Astrocyte (in vitro differentiated cells and primary cell): ENCODE results near the gene TMEM37. TPM values are rescaled to one million over a fixed set of nuclear protein-coding genes. Genes with fewer than 3 reads are reported as not detected.

Experiments
- DNase-seq: peaks from one replicate; pipeline ENCODE4 v3.0.0-alpha.2; 2010; ENCODE audit warnings: low read depth
- FAIRE-seq: peaks from 2 replicates; lab custom pipeline; 2011; peaks lifted over from hg19 to GRCh38; lab: Jason Lieb, UNC
- H2AFZ ChIP-seq: 2 replicates; pipeline ENCODE4 v1.6.0; 2012; ENCODE audit warnings: low read depth, low read length, inconsistent platforms
- H3K27ac ChIP-seq: 2 replicates; pipeline ENCODE4 v1.5.1; 2011; ENCODE audit warnings: low read depth, low read length, inconsistent platforms
- H3K27me3 ChIP-seq: 2 replicates; pipeline ENCODE4 v1.6.0; 2011; ENCODE audit warnings: low read length, inconsistent platforms; ENCODE audit not compliant: insufficient read depth
- H3K36me3 ChIP-seq: 2 replicates; pipeline ENCODE4 v1.5.1; 2011; ENCODE audit warnings: low read length, inconsistent platforms; ENCODE audit not compliant: insufficient read depth
- H3K4me1 ChIP-seq: 2 replicates; pipeline ENCODE4 v1.5.1; 2011; ENCODE audit warnings: low read length, inconsistent platforms; ENCODE audit not compliant: insufficient read depth
- H3K4me2 ChIP-seq: 2 replicates; pipeline ENCODE4 v1.6.0; 2012; ENCODE audit warnings: low read length, inconsistent platforms
- H3K4me3 ChIP-seq: 2 replicates; pipeline ENCODE4 v1.5.1; 2011; ENCODE audit warnings: low read depth, mild to moderate bottlenecking, low read length, inconsistent platforms; ENCODE audit not compliant: insufficient read depth
- H3K79me2 ChIP-seq: 2 replicates; pipeline ENCODE4 v1.6.0; 2012; ENCODE audit warnings: mild to moderate bottlenecking, low read length, inconsistent platforms; ENCODE audit not compliant: insufficient read depth
- H3K9ac ChIP-seq: 2 replicates; pipeline ENCODE4 v1.6.0; 2012; ENCODE audit warnings: mild to moderate bottlenecking, low read length, inconsistent platforms
- H3K9me3 ChIP-seq: 2 replicates; pipeline ENCODE4 v1.5.1; 2012; ENCODE audit warnings: low read depth, mild to moderate bottlenecking, low read length, inconsistent platforms; ENCODE audit not compliant: insufficient read depth
- H4K20me1 ChIP-seq: 2 replicates; pipeline ENCODE4 v1.6.0; 2012; ENCODE audit warnings: low read length, inconsistent platforms; ENCODE audit not compliant: insufficient read depth
- H3K27ac Mint-ChIP-seq: one replicate; pipeline ENCODE4 v1.8.0; 2021; ENCODE audit warnings: mild to moderate bottlenecking, mixed read lengths; ENCODE audit not compliant: unreplicated experiment
- H3K27me3 Mint-ChIP-seq: one replicate; pipeline ENCODE4 v1.8.0; 2021; ENCODE audit warnings: low read depth, mixed read lengths; ENCODE audit not compliant: unreplicated experiment
- H3K36me3 Mint-ChIP-seq: one replicate; pipeline ENCODE4 v1.8.0; 2021; ENCODE audit warnings: low read depth, mixed read lengths; ENCODE audit not compliant: unreplicated experiment
- H3K4me1 Mint-ChIP-seq: one replicate; pipeline ENCODE4 v1.8.0; 2021; ENCODE audit warnings: low read depth, mixed read lengths; ENCODE audit not compliant: unreplicated experiment
- H3K4me3 Mint-ChIP-seq: one replicate; pipeline ENCODE4 v1.8.0; 2021; ENCODE audit warnings: mild to moderate bottlenecking, moderate library complexity, mixed read lengths; ENCODE audit not compliant: unreplicated experiment
- H3K9me3 Mint-ChIP-seq: one replicate; pipeline ENCODE4 v1.8.0; 2021; ENCODE audit warnings: mild to moderate bottlenecking, mixed read lengths; ENCODE audit not compliant: unreplicated experiment
- CTCF ChIP-seq: IDR thresholded peaks from 2 replicates; pipeline ENCODE4 v1.5.1; 2011; ENCODE audit warnings: low read depth, mild to moderate bottlenecking, inconsistent platforms, low read length, moderate library complexity; ENCODE audit not compliant: insufficient read depth
- EZH2 ChIP-seq: IDR thresholded peaks from 2 replicates; pipeline ENCODE4 v1.6.1; 2012; ENCODE audit warnings: mild to moderate bottlenecking, low read length, inconsistent platforms; ENCODE audit not compliant: insufficient read depth
- total RNA-seq: library from RNA; stranded (reverse); gene quantifications from 2 replicates; pipeline ENCODE4 v1.2.1, GENCODE V29; 2021

The TMEM37 gene
- total RNA-seq, 1 donor from 2014 or later: 1.6 TPM

- Mint-ChIP-seq H3K27me3 (peaks cover 40% of the 10 kb centered on the region), H3K36me3 (peaks cover 2% of the 10 kb centered on the region), H3K9me3 (peaks cover 3% of the 10 kb centered on the region), H3K27ac (no peak overlapping the region), H3K4me1 (no peaks in the 10 kb centered on the region), H3K4me3 (no peak overlapping the region)
- Histone ChIP-seq H3K79me2 (no peaks in the 10 kb centered on the region), H3K4me1 (no peaks in the 10 kb centered on the region), H3K27ac (no peak overlapping the region), H3K4me3 (no peak overlapping the region), H3K9ac (no peak overlapping the region), H3K36me3 (no peaks in the 10 kb centered on the region), H3K27me3 (peaks cover 2% of the 10 kb centered on the region), H2AFZ (no peak overlapping the region), H3K4me2 (no peak overlapping the region), H4K20me1 (no peaks in the 10 kb centered on the region), H3K9me3 (no peaks in the 10 kb centered on the region)
- TF ChIP-seq CTCF (no peak), EZH2 (no peak)
- DNase-seq: no peak
- no peak for FAIRE-seq
Measured at GRCh38 chr2:119441376-119442225, 9.9 kb downstream of the TMEM37 start.

- Mint-ChIP-seq H3K4me3 (no peak overlapping the region), H3K9me3 (peaks cover 3% of the 10 kb centered on the region), H3K27ac (no peak overlapping the region), H3K4me1 (no peaks in the 10 kb centered on the region), H3K27me3 (peaks cover 45% of the 10 kb centered on the region), H3K36me3 (peaks cover under 1% of the 10 kb centered on the region)
- no peaks in the 10 kb centered on the region for H4K20me1 ChIP-seq
- no peak overlapping the region for H3K27ac ChIP-seq
- H3K27me3 ChIP-seq: peaks cover 2% of the 10 kb centered on the region
- no peak overlapping the region for H3K4me3 ChIP-seq
- DNase-seq (no peak), FAIRE-seq (no peak)
- no peak overlapping the region for H2AFZ ChIP-seq
- H3K79me2 ChIP-seq: no peaks in the 10 kb centered on the region
- no peak overlapping the region for H3K9ac ChIP-seq
- no peaks in the 10 kb centered on the region for H3K36me3 ChIP-seq
- TF ChIP-seq EZH2: no peak
- no peak for TF ChIP-seq CTCF
- H3K9me3 ChIP-seq: no peaks in the 10 kb centered on the region
- no peak overlapping the region for H3K4me2 ChIP-seq
- H3K4me1 ChIP-seq: no peaks in the 10 kb centered on the region
Measured at GRCh38 chr2:119442226-119442619, 10.6 kb downstream of the TMEM37 start.

- no peak overlapping the region for H3K4me2 ChIP-seq
- Mint-ChIP-seq H3K9me3 (peaks cover 3% of the 10 kb centered on the region), H3K4me1 (no peaks in the 10 kb centered on the region), H3K36me3 (no peaks in the 10 kb centered on the region), H3K4me3 (no peak overlapping the region), H3K27me3 (peaks cover 44% of the 10 kb centered on the region), H3K27ac (no peak overlapping the region)
- H3K9me3 ChIP-seq: no peaks in the 10 kb centered on the region
- DNase-seq: no peak
- no peak for FAIRE-seq
- H3K36me3 ChIP-seq: no peaks in the 10 kb centered on the region
- TF ChIP-seq EZH2: no peak
- H3K4me3 ChIP-seq: no peak overlapping the region
- peaks cover 2% of the 10 kb centered on the region for H3K27me3 ChIP-seq
- H3K27ac ChIP-seq: no peak overlapping the region
- no peaks in the 10 kb centered on the region for H3K79me2 ChIP-seq
- H3K4me1 ChIP-seq: no peaks in the 10 kb centered on the region
- H3K9ac ChIP-seq: no peak overlapping the region
- H2AFZ ChIP-seq: no peak overlapping the region
- H4K20me1 ChIP-seq: no peaks in the 10 kb centered on the region
Measured at GRCh38 chr2:119442850-119443249, 11.2 kb downstream of the TMEM37 start.
